Stimulated activated CD4-positive, alpha-beta T cell treated with anti-CD3 and anti-CD28 coated beads, Interleukin-15, amount 100 ng/mL, for 48 hours (primary cell): ENCODE measurements around the gene PAWR.
"Not testable (repeated sequence)": the region's sequence is repeated elsewhere in the genome, so short reads cannot be mapped to it uniquely, and the experiment has no call there.

Experiments used
- DNase-seq, 2 donors: peaks; one replicate each; pipeline ENCODE4 v3.0.0-alpha.2; 2020; ENCODE audit warnings: low read depth in 2 of 2

PAWR gene

GRCh38 chr12:79687711-79688260 lies 3.0 kb downstream of the PAWR start:
- no peak for DNase-seq

- no peak for DNase-seq
These were observed 4.6 kb downstream of the PAWR start for GRCh38 chr12:79686171-79686570.

- no peak for DNase-seq
These were observed 5.7 kb downstream of the PAWR start for GRCh38 chr12:79685068-79685467.

- DNase-seq = not testable (repeated sequence)
These were observed 6.4 kb downstream of the PAWR start for GRCh38 chr12:79684338-79684737.

DNA sequence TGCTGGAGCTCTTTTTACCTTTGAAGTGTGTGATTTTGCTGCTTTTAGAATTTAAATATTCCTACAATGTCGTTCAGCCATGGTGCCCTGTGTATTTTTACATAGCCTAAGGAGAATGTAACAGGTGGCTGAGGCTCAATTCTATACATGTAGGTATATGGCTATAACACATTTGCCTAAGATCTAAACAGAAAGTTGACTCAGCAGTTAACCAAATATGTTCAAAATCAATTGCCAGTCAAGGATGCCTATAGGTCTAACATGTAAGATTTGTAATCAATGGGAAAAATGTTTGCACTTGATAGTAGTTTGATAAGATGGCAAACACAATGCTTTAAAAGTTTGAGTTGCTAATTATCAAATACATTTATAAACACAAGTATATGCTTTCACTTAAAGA lies 8.2 kb downstream of the PAWR start:
- DNase-seq = no peak

DNA sequence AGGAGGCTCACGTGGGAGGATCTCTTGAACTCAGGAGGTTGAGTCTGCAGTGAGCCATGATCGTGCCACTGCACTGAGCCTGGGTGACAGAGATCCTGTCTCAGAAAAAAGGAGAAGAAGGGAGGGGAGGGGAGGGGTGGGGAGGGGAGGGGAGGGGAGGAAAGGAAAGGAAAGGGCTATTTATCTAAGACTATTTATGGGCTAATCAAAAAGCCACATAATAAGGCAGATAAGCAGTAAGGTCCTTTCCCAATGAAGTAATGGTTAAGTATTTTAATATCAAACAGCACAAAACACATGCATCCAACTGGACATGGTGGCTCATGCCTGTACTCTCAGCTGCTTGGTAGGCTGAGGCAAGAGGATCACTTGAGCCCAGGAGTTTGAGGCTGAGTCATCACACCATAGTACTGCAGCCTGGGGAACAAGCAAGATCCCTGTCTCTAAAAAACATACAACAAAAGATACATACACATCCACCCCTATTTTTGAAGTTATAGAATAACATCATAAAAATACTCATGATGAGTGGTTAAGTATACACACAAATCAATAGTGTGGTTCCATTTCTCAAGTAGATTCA lies 9.7 kb downstream of the PAWR start:
- DNase-seq = no peak

DNA sequence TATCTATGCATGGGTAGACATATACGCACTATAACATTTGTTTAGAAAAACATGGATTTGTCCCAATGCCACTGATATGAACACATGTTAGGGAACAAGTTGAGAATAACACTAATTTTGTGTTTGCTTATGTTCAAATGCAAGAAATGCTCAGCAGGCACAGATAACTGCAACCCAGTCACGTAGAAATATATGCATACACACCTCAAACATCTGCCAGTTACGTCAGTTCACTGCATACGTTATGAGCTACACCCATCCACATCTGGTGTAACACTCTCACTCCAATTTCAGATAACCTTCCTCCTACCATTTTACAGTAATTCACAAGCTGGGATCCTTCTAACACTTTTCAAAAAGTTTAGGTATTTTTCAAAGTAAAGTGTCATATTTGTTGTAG lies 10.7 kb downstream of the PAWR start:
- no peak for DNase-seq

- no peak for DNase-seq
These were observed 12.5 kb downstream of the PAWR start for GRCh38 chr12:79678306-79678705.

DNA sequence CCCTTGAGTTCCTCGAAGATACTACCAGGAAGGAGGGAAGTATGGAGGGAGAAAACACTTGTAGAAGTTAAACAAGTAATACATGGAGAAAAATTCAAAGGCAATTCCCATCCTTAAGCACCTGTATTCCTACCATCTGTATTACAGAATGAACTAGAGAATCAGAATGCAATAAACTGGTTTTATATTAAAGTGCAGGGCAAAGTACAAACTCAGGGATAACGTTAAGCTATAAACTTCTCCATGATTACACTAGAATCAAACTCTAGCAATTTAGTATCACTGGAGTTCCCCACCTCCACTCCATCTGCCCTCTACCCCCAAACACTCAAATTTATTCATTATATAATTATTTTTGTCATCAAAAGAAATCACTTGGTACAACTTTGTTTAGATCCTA lies 13.1 kb downstream of the PAWR start:
- DNase-seq = no peak

DNA sequence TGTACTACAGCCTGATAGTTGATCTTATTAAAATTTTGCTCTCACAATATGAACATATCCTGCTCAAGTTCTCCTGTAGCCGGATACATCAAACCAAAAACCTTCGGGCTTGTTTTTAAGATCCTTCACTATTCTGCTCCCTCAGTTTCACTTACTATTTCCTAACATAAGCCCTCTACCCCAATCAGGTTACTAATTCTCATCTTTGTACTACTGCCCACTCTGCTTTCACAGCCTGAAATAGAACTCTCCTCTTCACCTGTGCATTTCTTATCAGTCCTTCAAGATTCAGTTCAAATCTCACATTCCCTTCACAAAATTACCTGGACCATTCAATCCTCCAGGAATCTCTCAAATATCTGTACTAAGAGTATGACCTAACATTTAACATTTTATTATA lies 14.2 kb downstream of the PAWR start:
- DNase-seq = no peak

- no peak for DNase-seq
These were observed 16.1 kb downstream of the PAWR start for GRCh38 chr12:79674629-79675028.

DNA sequence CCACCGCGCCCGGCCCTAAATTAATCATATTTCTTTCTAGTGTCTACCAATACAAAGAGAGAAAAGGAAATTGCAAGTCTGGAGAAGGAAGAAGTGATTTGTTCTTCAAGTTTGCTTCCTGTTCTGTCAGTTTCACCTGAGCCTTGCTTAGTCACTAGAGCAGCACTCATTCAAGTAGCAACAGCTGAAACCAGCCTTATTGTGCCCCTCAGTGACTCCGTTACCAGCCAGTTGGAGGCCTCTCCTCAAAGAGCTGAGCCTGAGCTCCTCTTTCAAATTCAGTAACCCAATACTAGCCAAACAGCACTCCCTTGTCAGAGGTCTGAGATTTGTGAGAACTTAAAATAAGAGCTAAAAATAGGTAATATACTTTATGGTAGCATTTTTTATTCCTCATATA lies 17.4 kb downstream of the PAWR start:
- DNase-seq = no peak

DNA sequence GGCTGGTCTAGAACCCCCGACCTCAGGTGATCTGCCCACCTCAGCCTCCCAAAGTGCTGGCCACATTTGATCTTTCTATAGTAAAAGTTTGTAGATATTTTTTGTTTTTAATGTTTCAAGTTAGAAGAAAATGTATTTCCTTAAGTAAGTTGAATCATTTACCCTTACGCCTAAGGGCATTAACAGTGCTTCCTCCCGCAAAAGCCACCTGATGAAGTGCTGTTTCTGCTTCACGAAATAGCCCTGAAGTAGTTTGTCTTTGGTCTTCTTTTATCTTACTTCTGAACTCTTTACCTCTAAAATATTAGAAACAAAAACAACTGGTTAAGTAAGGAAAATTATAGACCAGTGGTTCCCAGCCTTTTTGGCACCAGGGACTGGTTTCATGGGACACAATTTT lies 22.7 kb downstream of the PAWR start:
- DNase-seq = no peak

GRCh38 chr12:79665212-79665887 lies 25.4 kb downstream of the PAWR start:
- no peak for DNase-seq

DNA sequence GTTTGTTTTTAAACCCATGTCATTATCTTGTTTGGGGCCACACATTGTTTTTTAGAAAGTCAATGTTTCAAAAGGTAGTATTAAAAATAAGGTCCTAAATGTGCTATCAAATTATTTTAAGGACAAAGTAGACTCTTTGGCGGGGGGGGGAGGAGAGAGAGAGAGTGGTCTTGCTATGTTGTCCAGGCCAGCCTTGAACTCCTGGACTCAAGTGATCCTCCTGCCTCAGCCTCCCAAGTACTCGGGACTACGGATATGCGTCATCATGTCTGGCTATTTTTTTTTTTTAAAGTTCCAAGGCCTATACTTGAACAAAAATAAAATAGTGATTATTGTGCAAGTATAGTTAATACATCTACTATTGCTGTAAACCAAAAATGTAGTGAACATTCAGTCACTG lies 26.2 kb downstream of the PAWR start:
- DNase-seq = no peak

DNA sequence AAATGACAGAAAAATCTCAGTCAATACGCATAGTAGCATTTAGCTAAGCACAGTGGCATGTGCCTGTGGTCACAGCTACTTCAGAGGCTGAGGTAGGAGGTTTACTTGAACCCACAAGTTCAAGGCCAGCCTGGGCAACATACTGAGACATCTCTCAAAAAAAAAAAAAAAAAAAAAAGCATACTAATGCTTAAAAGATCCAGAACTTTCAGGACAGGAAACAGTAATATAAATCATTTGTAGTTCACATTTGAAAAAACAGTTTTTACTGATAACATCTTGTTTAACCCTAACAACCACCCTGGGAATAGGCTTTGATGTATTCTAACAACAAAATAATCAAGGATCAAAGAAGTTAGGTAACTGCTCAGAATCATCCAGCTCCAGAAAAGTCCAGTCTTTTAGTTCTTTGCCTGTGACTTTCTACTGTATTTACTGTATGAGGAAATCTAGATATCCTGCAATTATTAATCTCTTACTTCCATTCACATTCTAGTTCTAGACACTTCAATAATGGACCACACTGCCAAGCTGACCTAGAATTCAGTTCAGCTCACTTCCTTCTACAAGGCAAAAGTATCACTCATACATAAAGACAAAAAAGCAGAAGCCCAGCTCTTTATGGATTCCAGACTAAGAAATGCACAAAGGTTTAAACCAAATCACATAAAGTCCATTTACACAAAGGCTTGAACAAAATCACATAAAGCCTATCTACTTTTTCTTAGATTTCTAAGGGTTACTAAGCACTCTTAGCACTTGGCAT lies 28.5 kb downstream of the PAWR start:
- no peak for DNase-seq

- no peak for DNase-seq
These were observed 29.1 kb downstream of the PAWR start for GRCh38 chr12:79661629-79662028.

DNA sequence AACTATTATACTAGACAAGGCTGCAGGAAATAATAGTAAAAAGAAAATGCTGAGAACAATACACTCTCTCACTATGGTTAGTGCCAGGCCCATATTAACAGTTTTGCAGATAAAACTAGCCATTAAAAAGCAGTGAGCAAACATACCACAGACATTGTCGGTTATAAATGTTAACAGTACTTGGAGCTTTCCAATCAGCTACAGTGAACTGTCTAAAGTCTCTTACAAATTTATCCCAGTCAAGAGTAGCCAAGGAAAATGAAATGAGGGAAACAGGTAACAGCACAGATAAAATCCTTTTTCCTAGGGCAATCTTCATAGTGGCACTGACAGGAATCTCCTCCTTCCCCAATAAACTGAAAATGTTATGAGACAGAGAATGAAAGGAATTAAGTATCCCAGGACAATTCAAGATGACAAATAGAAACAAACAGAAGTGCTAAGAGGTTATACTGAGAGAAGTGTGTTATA lies 30.8 kb downstream of the PAWR start:
- no peak for DNase-seq

- DNase-seq = no peak
These were observed 32.5 kb downstream of the PAWR start for GRCh38 chr12:79658221-79658620.

- DNase-seq = no peak
These were observed 33.6 kb downstream of the PAWR start for GRCh38 chr12:79657136-79657535.

DNA sequence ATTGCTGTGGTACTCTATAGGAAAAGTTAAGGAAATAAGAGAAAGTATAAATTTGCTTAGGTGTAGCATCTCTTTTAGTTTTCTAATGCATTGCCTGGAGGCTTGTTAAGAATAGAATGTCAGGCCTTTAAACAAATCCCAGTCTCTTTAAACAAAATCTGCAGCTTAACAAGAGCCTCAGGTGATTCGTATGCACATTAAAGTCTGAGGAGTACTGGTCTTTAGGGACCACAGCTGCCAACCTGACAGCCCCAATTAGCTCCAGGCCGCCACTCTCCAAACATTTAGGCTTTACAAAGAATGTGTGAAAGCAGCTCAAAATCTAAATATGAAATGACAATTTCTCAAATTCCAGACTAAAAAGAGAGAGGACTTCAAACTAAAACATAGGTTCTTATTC lies 35.7 kb downstream of the PAWR start:
- no peak for DNase-seq

DNA sequence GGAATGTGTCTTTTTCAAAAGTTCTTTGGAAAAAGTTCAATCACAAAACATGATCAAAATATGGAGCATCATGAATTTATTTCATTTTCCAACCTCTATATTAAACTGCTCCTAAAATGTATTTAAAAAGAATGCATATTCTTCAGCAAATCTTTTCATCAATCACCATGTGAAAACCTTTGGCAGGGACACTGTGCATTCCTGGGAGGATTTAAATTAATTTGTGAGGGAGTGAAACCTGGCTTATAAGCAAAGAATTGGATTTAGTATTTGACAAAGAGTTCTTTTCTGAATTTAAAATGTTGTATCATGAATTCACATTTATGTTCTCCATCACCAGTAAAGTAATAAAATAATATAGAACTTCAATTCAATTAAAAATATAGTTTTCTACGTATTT lies 38.2 kb downstream of the PAWR start:
- DNase-seq = no peak

- DNase-seq = no peak
These were observed 40.3 kb downstream of the PAWR start for GRCh38 chr12:79650440-79650839.
